Neural progenitor cell (in vitro differentiated cells): Measurements from ENCODE around the gene SYT13. TPM values are rescaled to one million over a fixed set of nuclear protein-coding genes. Genes with fewer than 3 reads are reported as not detected.

Source experiments
- DNase-seq: peaks from one replicate; pipeline ENCODE4 v3.0.0-alpha.2; 2016; ENCODE audit warnings: low spot score
- H2AFZ ChIP-seq: fragments of 200-600 bp; sonication (generic); replicated peaks from 2 replicates; pipeline ENCODE4 v1.6.1; 2016; ENCODE audit warnings: antibody characterized with exemption
- H3F3A ChIP-seq: fragments of 200-600 bp; sonication (generic); 2 replicates; pipeline ENCODE4 v1.6.1; 2016; ENCODE audit warnings: antibody characterized with exemption, low read depth
- H3K27ac ChIP-seq: fragments of 200-600 bp; sonication (generic); 2 replicates; pipeline ENCODE4 v1.5.1; 2016; ENCODE audit warnings: mild to moderate bottlenecking
- H3K27me3 ChIP-seq: fragments of 200-600 bp; sonication (generic); 2 replicates; pipeline ENCODE4 v1.6.1; 2016; ENCODE audit warnings: mild to moderate bottlenecking, moderate library complexity
- H3K36me3 ChIP-seq: fragments of 200-600 bp; sonication (generic); 2 replicates; pipeline ENCODE4 v1.5.1; 2016
- H3K4me1 ChIP-seq: fragments of 200-600 bp; sonication (generic); 2 replicates; pipeline ENCODE4 v1.6.1; 2016; ENCODE audit warnings: mixed run types
- H3K4me2 ChIP-seq: fragments of 200-600 bp; sonication (generic); 2 replicates; pipeline ENCODE4 v1.6.1; 2016
- H3K4me3 ChIP-seq: fragments of 200-600 bp; sonication (generic); 2 replicates; pipeline ENCODE4 v1.5.1; 2016
- H3K79me2 ChIP-seq: fragments of 200-600 bp; sonication (generic); 2 replicates; pipeline ENCODE4 v1.6.1; 2016; ENCODE audit warnings: low read depth
- H3K9ac ChIP-seq: fragments of 200-600 bp; sonication (generic); 2 replicates; pipeline ENCODE4 v1.6.1; 2016
- H3K9me3 ChIP-seq: fragments of 200-600 bp; sonication (generic); 2 replicates; pipeline ENCODE4 v1.5.1; 2016; ENCODE audit warnings: low read depth
- H4K20me1 ChIP-seq: fragments of 200-600 bp; sonication (generic); 2 replicates; pipeline ENCODE4 v1.6.1; 2016; ENCODE audit warnings: low read depth
- H3K27ac Mint-ChIP-seq: 3 replicates; pipeline ENCODE4 v1.8.0; 2021; ENCODE audit warnings: mixed read lengths
- H3K27me3 Mint-ChIP-seq: 2 replicates; pipeline ENCODE4 v1.8.0; 2022; ENCODE audit warnings: low read depth, mild to moderate bottlenecking, inconsistent platforms, moderate library complexity, mixed read lengths; ENCODE audit not compliant: insufficient read depth
- H3K36me3 Mint-ChIP-seq: 3 replicates; pipeline ENCODE4 v1.8.0; 2021; ENCODE audit warnings: mixed read lengths
- H3K4me1 Mint-ChIP-seq: 3 replicates; pipeline ENCODE4 v1.8.0; 2021; ENCODE audit warnings: mixed read lengths
- H3K4me3 Mint-ChIP-seq: 3 replicates; pipeline ENCODE4 v1.8.0; 2021; ENCODE audit warnings: mild to moderate bottlenecking, moderate library complexity, mixed read lengths
- H3K9me3 Mint-ChIP-seq: 3 replicates; pipeline ENCODE4 v1.8.0; 2020; ENCODE audit warnings: mixed read lengths
- CTCF ChIP-seq: fragments of 200-600 bp; sonication (generic); IDR thresholded peaks from 2 replicates; pipeline ENCODE4 v1.5.1; 2017; ENCODE audit warnings: antibody characterized with exemption, mild to moderate bottlenecking
- EZH2 ChIP-seq: fragments of 200-600 bp; sonication (generic); IDR thresholded peaks from 2 replicates; pipeline ENCODE4 v1.6.1; 2017; ENCODE audit warnings: antibody characterized with exemption, mild to moderate bottlenecking, moderate library complexity
- EZH2phosphoT487 ChIP-seq: fragments of 200-600 bp; sonication (generic); IDR thresholded peaks from 2 replicates; pipeline ENCODE4 v1.6.1; 2017; ENCODE audit warnings: antibody characterized with exemption
- total RNA-seq: library from RNA; depleted of rRNA; stranded (reverse); fragments of >200 nt; gene quantifications from 2 replicates; pipeline ENCODE4 v1.2.3, GENCODE V29; 2015; ENCODE audit warnings: low replicate concordance

Gene SYT13
- total RNA-seq, 1 donor from 2014 or later: 8.6 TPM

DNA sequence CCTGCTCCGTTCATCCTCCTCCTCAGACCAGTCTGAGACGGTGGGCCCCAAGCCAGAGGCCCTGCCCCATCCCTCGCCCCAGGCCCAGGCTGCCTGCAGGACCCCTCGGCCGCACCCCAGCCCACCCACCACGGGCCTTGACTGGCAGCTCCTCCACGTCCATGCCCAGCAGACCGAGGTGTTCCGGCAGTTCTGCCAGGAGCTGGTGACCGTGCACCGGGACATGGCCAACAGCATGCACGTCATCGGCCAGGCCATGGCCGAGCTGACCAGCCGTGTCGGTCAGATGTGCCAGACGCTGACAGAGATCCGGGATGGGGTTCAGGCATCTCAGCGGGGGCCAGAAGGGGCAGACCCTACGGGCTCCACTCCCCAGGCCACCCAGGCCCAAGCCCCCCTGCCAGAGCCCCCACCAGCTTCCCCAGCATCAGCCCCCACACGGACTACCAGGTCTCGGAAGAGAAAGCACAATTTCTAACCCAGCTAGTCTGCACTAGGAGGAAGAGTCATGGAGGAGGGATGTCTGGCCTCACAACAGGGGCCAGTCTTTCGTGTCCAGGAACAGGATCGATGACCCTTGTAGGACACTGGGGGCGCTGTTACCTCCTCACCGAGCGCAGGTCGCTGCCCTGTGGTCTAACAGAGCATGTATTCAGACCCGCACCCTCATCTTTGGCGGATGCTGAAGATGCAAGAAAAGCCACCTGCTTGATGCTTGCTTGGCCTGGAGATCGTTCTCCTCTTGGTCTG lies 73.4 kb downstream of the SYT13 start:
- H3K36me3 Mint-ChIP-seq: no peaks in the 10 kb centered on the region
- DNase-seq: peak; percentile 67
- H3K27me3 Mint-ChIP-seq: peaks cover 10% of the 10 kb centered on the region
- H3K36me3 ChIP-seq: no peaks in the 10 kb centered on the region
- H3K4me2 ChIP-seq: no peak overlapping the region
- no peaks in the 10 kb centered on the region for H4K20me1 ChIP-seq
- no peaks in the 10 kb centered on the region for H3K79me2 ChIP-seq
- no peak overlapping the region for H3K27ac ChIP-seq
- H3K27ac Mint-ChIP-seq: no peak overlapping the region
- no peak overlapping the region for H3K9ac ChIP-seq
- H3K9me3 ChIP-seq: no peaks in the 10 kb centered on the region
- H3K4me1 ChIP-seq: peaks cover 14% of the 10 kb centered on the region
- no peak overlapping the region for H3K4me3 ChIP-seq
- no peak for TF ChIP-seq EZH2
- peak; percentile 72 for TF ChIP-seq CTCF
- no peak for TF ChIP-seq EZH2phosphoT487
- no peak overlapping the region for H2AFZ ChIP-seq
- no peak overlapping the region for H3K4me3 Mint-ChIP-seq
- H3F3A ChIP-seq: peaks cover 5% of the 10 kb centered on the region
- H3K9me3 Mint-ChIP-seq: no peaks in the 10 kb centered on the region
- peaks cover 18% of the 10 kb centered on the region for H3K4me1 Mint-ChIP-seq
- H3K27me3 ChIP-seq: no peaks in the 10 kb centered on the region

- TF ChIP-seq EZH2phosphoT487 (no peak), CTCF (peak; percentile 8)
- Histone ChIP-seq H3F3A (peaks cover 5% of the 10 kb centered on the region), H3K4me3 (no peak overlapping the region), H3K79me2 (no peaks in the 10 kb centered on the region), H4K20me1 (no peaks in the 10 kb centered on the region), H3K27me3 (no peaks in the 10 kb centered on the region), H3K4me2 (no peak overlapping the region), H3K36me3 (no peaks in the 10 kb centered on the region), H3K27ac (no peak overlapping the region), H3K9me3 (no peaks in the 10 kb centered on the region), H2AFZ (no peak overlapping the region), H3K9ac (no peak overlapping the region), H3K4me1 (peaks cover 14% of the 10 kb centered on the region)
- Mint-ChIP-seq H3K4me1 (peaks cover 23% of the 10 kb centered on the region), H3K36me3 (no peaks in the 10 kb centered on the region), H3K27me3 (peaks cover 9% of the 10 kb centered on the region), H3K9me3 (no peaks in the 10 kb centered on the region), H3K27ac (no peak overlapping the region), H3K4me3 (no peak overlapping the region)
- no peak for DNase-seq
Observed at GRCh38 chr11:45211732-45212131, 74.4 kb downstream of the SYT13 start.

DNA sequence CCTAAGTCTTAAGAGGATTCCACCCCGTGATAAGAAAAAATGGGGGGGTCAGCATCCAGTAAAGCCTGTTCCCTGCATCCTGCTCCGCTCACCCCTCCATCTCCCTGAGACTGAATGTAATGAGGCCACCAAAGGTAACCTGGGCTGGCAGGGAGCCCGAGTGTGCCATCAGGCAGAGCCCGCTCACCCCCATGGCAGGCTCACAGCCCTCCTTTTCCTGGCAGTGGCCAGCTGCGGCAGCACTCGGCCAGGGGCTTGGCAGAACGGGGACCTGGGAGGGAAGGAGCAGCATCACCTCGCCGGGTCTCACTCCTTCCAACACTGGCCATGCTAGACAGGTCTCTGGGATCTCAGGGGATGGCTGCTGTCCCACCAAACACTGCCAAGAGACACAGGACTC lies 75.3 kb downstream of the SYT13 start:
- no peaks in the 10 kb centered on the region for H3K9me3 Mint-ChIP-seq
- peaks cover 9% of the 10 kb centered on the region for H3K27me3 Mint-ChIP-seq
- H3K27me3 ChIP-seq: no peaks in the 10 kb centered on the region
- H3F3A ChIP-seq: peaks cover 5% of the 10 kb centered on the region
- H3K79me2 ChIP-seq: no peaks in the 10 kb centered on the region
- H3K4me2 ChIP-seq: no peak overlapping the region
- H3K9ac ChIP-seq: no peak overlapping the region
- no peak overlapping the region for H3K27ac ChIP-seq
- TF ChIP-seq EZH2 (no peak), EZH2phosphoT487 (no peak), CTCF (no peak)
- H3K4me1 ChIP-seq: peaks cover 14% of the 10 kb centered on the region
- no peaks in the 10 kb centered on the region for H3K9me3 ChIP-seq
- no peaks in the 10 kb centered on the region for H3K36me3 Mint-ChIP-seq
- peaks cover 23% of the 10 kb centered on the region for H3K4me1 Mint-ChIP-seq
- H2AFZ ChIP-seq: no peak overlapping the region
- no peak for DNase-seq
- no peaks in the 10 kb centered on the region for H4K20me1 ChIP-seq
- no peaks in the 10 kb centered on the region for H3K36me3 ChIP-seq
- H3K4me3 ChIP-seq: no peak overlapping the region
- no peak overlapping the region for H3K27ac Mint-ChIP-seq
- no peak overlapping the region for H3K4me3 Mint-ChIP-seq
